NOMO-1 treated with dmso at 0.1 percent for 144 hours (cell line): ENCODE measurements around the gene GNAQ.

Source experiments
- DNase-seq: peaks from one replicate; lab custom pipeline; 2025; ENCODE audit not compliant: unreplicated experiment; lab: John Stamatoyannopoulos, UW

Gene GNAQ

DNA sequence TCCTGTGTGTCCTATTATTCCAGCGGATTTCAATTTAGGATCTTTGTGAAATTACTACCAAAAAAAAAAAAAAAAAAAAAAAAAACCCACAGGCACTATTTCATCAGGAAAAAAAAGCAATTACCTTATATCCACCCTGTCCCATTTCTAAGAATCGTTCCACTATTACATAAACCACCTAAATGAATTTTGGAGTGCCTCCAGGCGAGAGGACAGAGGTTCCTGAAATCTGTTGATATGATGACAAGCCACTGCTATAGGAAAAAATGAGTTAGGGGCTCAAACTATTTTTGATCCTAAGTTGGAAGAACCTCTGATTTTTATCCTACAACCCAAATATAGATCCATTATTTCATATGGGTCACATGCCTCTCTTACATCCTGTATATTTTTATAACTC, 177.9 kb downstream of the GNAQ start:
- DNase-seq, result no peak

DNA sequence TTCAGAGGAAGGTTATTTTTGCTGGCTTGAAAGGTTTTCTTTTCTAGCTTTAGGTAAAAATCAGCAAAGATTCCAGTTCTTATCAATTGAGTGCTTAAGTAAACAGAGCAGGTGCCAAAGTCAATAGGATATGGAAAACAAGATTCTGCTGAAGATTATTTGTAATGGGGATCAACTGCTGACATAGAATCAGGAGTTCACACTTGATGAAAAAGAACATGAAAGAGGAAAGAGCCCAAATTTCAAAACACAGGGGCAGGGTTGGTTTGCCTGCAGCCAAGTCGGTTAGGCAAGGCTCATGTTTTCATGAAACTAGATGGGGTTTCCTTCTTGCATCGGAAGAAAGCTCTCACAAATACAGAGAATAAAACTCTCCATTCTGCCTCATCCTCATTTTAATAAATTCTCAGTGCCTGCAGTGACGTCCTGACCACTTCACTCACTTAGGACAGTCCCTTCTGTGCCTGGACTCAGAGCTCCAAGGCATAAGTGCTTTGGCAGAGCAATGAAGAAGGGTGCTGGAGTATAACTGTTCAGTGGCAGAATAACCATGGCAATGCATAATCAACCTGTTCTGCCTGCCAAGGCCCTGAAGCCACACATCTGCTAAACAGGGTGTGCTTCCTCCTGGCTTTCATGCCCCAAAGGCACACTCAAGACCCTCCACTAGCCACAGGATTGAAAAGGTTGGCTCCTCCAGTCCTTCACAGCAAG, 179.6 kb downstream of the GNAQ start:
- DNase-seq, result no peak

DNA sequence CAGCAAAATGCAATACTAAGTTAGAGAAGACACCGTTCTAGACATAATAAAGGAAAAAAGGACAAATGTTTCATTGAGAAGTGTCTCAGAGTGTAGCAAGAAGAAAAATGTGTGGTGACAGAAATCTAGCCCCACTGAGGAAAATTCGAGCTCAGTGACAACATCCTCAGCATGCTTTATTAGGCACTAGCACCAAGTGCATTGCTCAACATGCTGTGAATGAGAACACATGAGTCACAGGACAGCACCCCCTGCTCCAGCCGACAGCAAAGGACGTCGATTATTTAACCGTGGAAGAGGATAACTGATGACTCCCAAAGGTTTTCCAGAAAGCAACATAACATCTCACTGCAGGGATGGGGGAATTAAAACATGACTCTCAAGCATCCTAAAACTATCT, 182.7 kb downstream of the GNAQ start:
- no peak for DNase-seq

- DNase-seq, result no peak
These were observed 183.2 kb downstream of the GNAQ start for GRCh38 chr9:77848404-77848803.

DNA sequence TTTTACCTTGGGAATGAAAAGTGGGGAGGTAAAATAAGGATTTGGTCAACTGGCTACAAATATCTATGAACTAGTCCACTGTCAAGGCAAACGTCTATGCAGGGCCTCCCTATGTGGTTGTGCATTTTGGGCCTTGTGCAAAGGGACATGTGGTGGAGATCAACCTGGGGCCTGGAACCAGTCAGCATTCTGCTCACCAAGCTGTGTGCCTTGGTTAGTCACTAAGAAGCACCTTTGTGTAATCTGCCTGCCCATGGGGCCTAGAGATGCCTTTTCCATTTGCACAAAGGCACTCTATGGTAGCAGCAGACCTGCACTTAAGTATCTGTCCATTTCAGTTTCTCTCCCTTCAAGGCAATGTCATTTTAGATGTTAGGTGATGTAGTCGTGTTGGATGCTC, 184.0 kb downstream of the GNAQ start:
- no peak for DNase-seq

DNA sequence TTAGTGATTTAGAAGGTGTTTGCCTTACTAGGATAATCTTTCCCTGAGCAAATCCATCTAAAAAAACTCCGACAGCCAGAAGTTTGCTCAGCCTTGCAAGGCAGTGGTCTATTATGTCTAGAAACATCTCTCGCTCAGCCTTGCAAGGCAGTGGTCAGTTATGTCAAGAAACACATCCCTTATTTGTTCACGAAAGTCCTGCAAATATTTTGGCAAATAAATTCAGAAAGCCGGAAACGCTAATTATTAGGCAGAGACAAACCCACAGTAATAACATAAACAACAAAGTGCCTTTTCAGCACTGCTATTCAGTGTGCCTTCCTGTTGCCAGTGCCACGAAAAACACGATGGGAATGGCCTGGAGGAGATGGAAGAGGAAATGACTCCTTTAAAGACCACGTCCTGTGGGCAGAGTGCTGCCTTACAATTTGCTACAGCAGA, 184.5 kb downstream of the GNAQ start:
- DNase-seq, result no peak

DNA sequence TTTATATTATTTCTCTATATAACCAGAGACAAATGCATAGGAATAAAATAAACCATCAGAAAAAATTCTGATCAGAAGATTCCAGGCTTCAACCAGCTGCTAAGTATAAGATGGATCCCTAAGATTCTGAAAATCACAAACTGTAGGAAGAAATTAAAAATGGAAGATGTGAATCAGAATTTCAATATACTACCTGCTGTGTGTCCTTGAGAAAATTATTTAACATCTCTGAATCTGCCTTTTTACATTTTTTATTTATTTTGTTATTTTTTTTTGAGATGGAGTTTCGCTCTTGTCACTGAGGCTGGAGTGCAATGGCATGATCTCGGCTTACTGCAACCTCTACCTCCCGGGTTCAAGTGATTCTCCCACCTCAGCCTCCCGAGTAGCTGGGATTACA, 187.2 kb downstream of the GNAQ start:
- DNase-seq, result no peak

DNA sequence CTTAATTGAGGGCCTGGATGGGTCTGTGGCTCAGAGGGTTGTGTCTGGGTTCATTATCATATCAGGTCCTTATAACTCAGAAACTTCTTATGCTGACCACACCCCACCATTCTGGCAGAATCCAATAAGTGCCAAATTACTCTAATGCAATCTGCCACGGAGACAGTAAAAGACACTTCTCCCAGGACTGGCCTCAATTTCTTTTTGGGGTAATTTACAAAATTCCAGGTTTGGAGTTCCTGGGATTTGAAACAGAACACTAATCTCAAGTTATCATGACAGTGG, 187.8 kb downstream of the GNAQ start:
- no peak for DNase-seq

- DNase-seq, result no peak
These were observed 188.3 kb downstream of the GNAQ start for GRCh38 chr9:77843076-77843870.

- no peak for DNase-seq
These were observed 189.7 kb downstream of the GNAQ start for GRCh38 chr9:77841739-77842386.

GRCh38 chr9:77839459-77840140, 192.0 kb downstream of the GNAQ start:
- DNase-seq, result no peak

DNA sequence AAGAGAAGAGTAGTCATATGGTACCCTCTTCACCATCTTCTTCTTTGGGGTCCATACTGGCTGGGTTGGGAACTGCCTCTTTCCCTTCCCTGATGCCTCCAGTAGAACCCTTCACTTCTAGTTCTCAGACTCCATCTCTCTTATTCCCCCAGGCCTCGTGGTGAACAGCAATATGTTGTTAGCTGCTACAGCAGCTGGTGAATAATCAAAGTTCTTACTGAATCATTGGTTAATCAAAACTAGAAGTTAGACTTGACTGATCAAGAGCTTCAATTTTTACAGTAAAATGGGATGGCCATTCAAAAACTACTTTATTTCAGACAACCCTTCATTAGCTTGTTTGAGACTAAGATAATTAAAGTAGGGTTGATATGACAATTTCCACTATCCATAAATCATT, 192.6 kb downstream of the GNAQ start:
- DNase-seq, result no peak

- DNase-seq, result no peak
These were observed 196.6 kb downstream of the GNAQ start for GRCh38 chr9:77834898-77835488.

DNA sequence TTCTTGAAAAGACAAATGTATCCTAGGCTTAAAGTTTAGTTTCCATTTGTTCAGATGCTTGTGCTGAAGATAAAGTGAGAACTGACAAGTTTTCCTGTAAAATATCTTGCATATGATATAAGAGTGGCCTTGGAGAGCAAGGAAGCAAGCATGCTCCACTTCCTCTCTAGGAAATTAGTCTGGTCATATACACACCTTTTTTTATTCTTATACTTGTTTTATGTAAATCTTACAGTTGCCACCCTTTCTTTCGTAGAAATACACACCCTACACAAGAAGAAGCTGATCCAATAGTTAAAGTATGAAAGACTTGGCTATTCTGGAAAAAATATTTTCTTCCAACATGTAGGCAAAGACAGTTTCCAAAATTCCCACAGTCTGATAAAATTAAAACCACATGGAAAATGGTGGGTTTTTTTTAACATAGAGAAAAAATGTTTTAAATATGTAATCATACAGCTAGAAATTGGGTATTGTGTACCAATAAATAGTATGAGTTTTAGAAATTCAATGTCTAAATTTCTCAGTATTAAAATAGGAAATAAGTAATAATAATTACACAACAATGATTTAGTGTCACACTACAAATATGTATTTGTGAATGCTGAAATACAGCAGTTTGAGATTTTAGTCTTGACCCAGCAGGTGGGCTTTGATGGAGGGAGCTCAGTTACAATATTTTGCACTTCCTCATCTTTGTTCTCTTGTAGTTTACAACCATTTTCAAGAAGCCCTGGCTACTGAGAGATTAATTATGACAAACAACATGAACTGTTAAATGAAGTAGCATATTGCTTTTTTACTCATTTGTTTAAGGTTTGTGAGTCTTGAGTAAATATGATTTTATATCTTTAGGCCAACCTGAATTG, 197.8 kb downstream of the GNAQ start:
- DNase-seq, result no peak

GRCh38 chr9:77832639-77833038, 199.0 kb downstream of the GNAQ start:
- no peak for DNase-seq

- no peak for DNase-seq
These were observed 199.8 kb downstream of the GNAQ start for GRCh38 chr9:77831781-77832180.

- DNase-seq, result no peak
These were observed 200.9 kb downstream of the GNAQ start for GRCh38 chr9:77830618-77831285.

DNA sequence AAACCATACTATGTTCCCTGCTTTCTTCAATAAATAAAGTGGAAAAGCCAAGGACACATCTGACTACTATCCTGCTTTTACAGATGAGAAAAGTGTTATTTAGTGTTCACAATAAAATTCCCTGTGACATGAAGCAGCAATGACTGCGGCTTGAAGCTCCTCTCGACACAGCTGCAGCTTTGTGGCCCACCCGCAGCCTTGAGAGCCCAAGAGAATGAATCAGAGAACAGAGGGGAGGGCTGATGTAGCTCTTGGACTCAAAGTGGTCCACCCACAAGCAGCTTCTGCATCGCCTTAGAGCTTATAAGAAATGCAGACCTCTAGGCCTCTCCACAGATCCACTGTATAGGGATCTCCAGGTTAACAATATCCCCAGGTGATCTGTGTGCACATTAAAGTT, 202.2 kb downstream of the GNAQ start:
- DNase-seq, result no peak

DNA sequence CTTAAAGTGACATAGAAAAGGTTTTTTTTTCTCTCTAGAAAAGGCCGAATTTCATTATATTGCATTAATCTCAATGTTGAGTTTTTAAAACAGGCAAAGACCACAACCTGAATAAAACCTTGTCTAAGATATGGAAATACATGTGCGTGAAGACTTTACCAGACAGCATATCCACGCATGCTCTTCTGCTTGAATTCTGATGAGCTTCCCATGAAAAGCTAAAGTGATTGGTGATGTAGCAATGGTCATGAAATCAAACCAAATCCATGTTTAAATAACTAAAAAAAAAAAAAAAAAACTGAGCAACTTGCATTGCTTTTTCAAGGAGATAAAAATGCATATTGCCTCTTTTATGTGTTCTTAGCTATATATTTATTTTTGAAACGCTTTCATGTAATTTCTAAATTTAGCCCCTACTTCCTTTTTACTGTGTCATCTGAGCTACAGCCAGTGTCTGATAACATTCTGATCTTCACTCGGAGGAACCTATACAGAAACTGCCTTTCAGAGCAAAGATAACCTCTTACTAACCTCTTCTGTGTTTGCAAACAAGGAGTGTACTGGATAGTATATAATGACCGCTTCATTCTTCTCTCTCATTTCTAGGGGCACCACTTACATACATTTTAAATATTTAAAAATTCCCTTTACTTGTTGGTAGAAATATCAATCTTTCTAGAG, 204.4 kb downstream of the GNAQ start:
- no peak for DNase-seq
